H9 (cell line): Measurements from ENCODE around the gene CPD. TPM values are rescaled to one million over a fixed set of nuclear protein-coding genes. Genes with fewer than 3 reads are reported as not detected.

ENCODE experiments used
- DNase-seq: peaks from one replicate; pipeline ENCODE4 v3.0.0-alpha.2; 2017
- H2AFZ ChIP-seq: one replicate; pipeline ENCODE4 v1.6.1; 2013; ENCODE audit warnings: mild to moderate bottlenecking, low read length, control low read depth, moderate library complexity
- H2AK5ac ChIP-seq: 2 replicates; pipeline ENCODE4 v1.6.1; 2013; ENCODE audit warnings: low read length, control low read depth, mixed read lengths; ENCODE audit not compliant: insufficient read length
- H2BK120ac ChIP-seq: one replicate; pipeline ENCODE4 v1.6.1; 2013; ENCODE audit warnings: low read depth, mild to moderate bottlenecking, low read length, control low read depth, inconsistent platforms; ENCODE audit not compliant: poor library complexity, severe bottlenecking
- H2BK12ac ChIP-seq: 2 replicates; pipeline ENCODE4 v1.6.1; 2013; ENCODE audit warnings: low read length, control low read depth, mixed read lengths, low read depth; ENCODE audit not compliant: insufficient read length
- H2BK15ac ChIP-seq: 2 replicates; pipeline ENCODE4 v1.6.1; 2013; ENCODE audit warnings: low read depth, low read length, control low read depth
- H2BK20ac ChIP-seq: one replicate; pipeline ENCODE4 v1.6.1; 2013; ENCODE audit warnings: low read depth, mild to moderate bottlenecking, low read length, control low read depth, inconsistent platforms; ENCODE audit not compliant: poor library complexity, severe bottlenecking
- H2BK5ac ChIP-seq: 2 replicates; pipeline ENCODE4 v1.6.1; 2013; ENCODE audit warnings: low read length, control low read depth, mixed read lengths; ENCODE audit not compliant: insufficient read length
- H3K14ac ChIP-seq: 2 replicates; pipeline ENCODE4 v1.6.1; 2013; ENCODE audit warnings: low read length, control low read depth; ENCODE audit not compliant: insufficient read depth
- H3K18ac ChIP-seq: 2 replicates; pipeline ENCODE4 v1.6.1; 2013; ENCODE audit warnings: low read depth, mild to moderate bottlenecking, mixed read lengths, low read length, control low read depth; ENCODE audit not compliant: insufficient read length
- H3K23ac ChIP-seq: 2 replicates; pipeline ENCODE4 v1.6.1; 2013; ENCODE audit warnings: low read length, control low read depth, mixed read lengths, low read depth; ENCODE audit not compliant: insufficient read length
- H3K23me2 ChIP-seq: 2 replicates; pipeline ENCODE4 v1.6.1; 2013; ENCODE audit warnings: low read depth, mild to moderate bottlenecking, mixed read lengths, low read length, control low read depth; ENCODE audit not compliant: insufficient read length, poor library complexity, severe bottlenecking
- H3K27ac ChIP-seq: 2 replicates; pipeline ENCODE4 v1.5.1; 2013; ENCODE audit warnings: low read length, control low read depth, mixed read lengths, low read depth; ENCODE audit not compliant: insufficient read length
- H3K27me3 ChIP-seq: 2 replicates; pipeline ENCODE4 v1.6.1; 2013; ENCODE audit warnings: low read length, control low read depth, inconsistent platforms; ENCODE audit not compliant: insufficient read depth
- H3K4ac ChIP-seq: 2 replicates; pipeline ENCODE4 v1.6.1; 2013; ENCODE audit warnings: low read depth, mild to moderate bottlenecking, control low read depth, inconsistent platforms, low read length, moderate library complexity
- H3K4me1 ChIP-seq: 2 replicates; pipeline ENCODE4 v1.6.1; 2013; ENCODE audit warnings: low read length, control low read depth, inconsistent platforms; ENCODE audit not compliant: insufficient read depth
- H3K4me2 ChIP-seq: 2 replicates; pipeline ENCODE4 v1.6.1; 2013; ENCODE audit warnings: low read length, control low read depth, mixed read lengths; ENCODE audit not compliant: insufficient read length, insufficient read depth
- H3K56ac ChIP-seq: 2 replicates; pipeline ENCODE4 v1.6.1; 2013; ENCODE audit warnings: low read depth, mild to moderate bottlenecking, mixed read lengths, low read length, control low read depth; ENCODE audit not compliant: insufficient read length
- H3K79me1 ChIP-seq: 2 replicates; pipeline ENCODE4 v1.6.1; 2013; ENCODE audit warnings: low read depth, mild to moderate bottlenecking, moderate library complexity, low read length, control low read depth, inconsistent platforms; ENCODE audit not compliant: insufficient read depth, poor library complexity, severe bottlenecking
- H3K79me2 ChIP-seq: 2 replicates; pipeline ENCODE4 v1.6.1; 2013; ENCODE audit warnings: low read length, control low read depth, inconsistent platforms; ENCODE audit not compliant: insufficient read depth
- H3K9ac ChIP-seq: 2 replicates; pipeline ENCODE4 v1.6.1; 2013; ENCODE audit warnings: low read length, control low read depth, mixed read lengths; ENCODE audit not compliant: insufficient read length; ENCODE audit errors: extremely low read depth
- H3K9me3 ChIP-seq: one replicate; pipeline ENCODE4 v1.6.1; 2013; ENCODE audit warnings: low read depth, low read length, inconsistent platforms; ENCODE audit not compliant: control insufficient read depth
- H3T11ph ChIP-seq: one replicate; pipeline ENCODE4 v1.6.1; 2013; ENCODE audit warnings: mild to moderate bottlenecking, low read length, control low read depth, inconsistent platforms
- H4K20me1 ChIP-seq: one replicate; pipeline ENCODE4 v1.6.1; 2013; ENCODE audit not compliant: control insufficient read depth, insufficient read length, insufficient read depth
- H4K5ac ChIP-seq: 2 replicates; pipeline ENCODE4 v1.6.1; 2013; ENCODE audit warnings: low read depth, mild to moderate bottlenecking, mixed read lengths, low read length, control low read depth; ENCODE audit not compliant: insufficient read length
- H4K8ac ChIP-seq: replicated peaks from 2 replicates; pipeline ENCODE4 v1.6.1; 2013; ENCODE audit warnings: low read length, control low read depth, mixed read lengths, low read depth; ENCODE audit not compliant: insufficient read length
- H4K91ac ChIP-seq: 2 replicates; pipeline ENCODE4 v1.6.1; 2013; ENCODE audit warnings: low read depth, mild to moderate bottlenecking, moderate library complexity, mixed read lengths, low read length, control low read depth; ENCODE audit not compliant: insufficient read length
- H3K27ac Mint-ChIP-seq, 3 experiments: 2 replicates in 2 of 3; 3 replicates in 1 of 3; pipeline ENCODE4 v1.8.0; 2020 to 2021; ENCODE audit warnings: mixed read lengths in 3 of 3, mild to moderate bottlenecking in 1 of 3, moderate library complexity in 1 of 3
- H3K27me3 Mint-ChIP-seq: 2 replicates; pipeline ENCODE4 v1.8.0; 2021; ENCODE audit warnings: low read depth, mild to moderate bottlenecking, moderate library complexity, mixed read lengths
- H3K36me3 Mint-ChIP-seq, 3 experiments: 2 replicates in 2 of 3; 3 replicates in 1 of 3; pipeline ENCODE4 v1.8.0; 2020 to 2021; ENCODE audit warnings: low read depth in 3 of 3, mixed read lengths in 3 of 3; ENCODE audit not compliant: insufficient read depth in 1 of 3
- H3K4me1 Mint-ChIP-seq, 2 experiments: 2 replicates each; pipeline ENCODE4 v1.8.0; 2020; ENCODE audit warnings: mixed read lengths in 2 of 2
- H3K4me3 Mint-ChIP-seq, 2 experiments: 2 replicates in 1 of 2; 3 replicates in 1 of 2; pipeline ENCODE4 v1.8.0; 2020 to 2021; ENCODE audit warnings: mild to moderate bottlenecking in 2 of 2, mixed read lengths in 2 of 2, moderate library complexity in 1 of 2
- H3K9me3 Mint-ChIP-seq, 2 experiments: 2 replicates in 1 of 2; 3 replicates in 1 of 2; pipeline ENCODE4 v1.8.0; 2020; ENCODE audit warnings: mild to moderate bottlenecking in 2 of 2, mixed read lengths in 2 of 2, moderate library complexity in 1 of 2
- CTCF ChIP-seq: fragments of 200-600 bp; sonication (generic); conservative IDR thresholded peaks from 3 replicates; pipeline ENCODE4 v1.8.0; 2021; ENCODE audit warnings: antibody characterized with exemption, mild to moderate bottlenecking
- WGBS: extraction: QIAGEN DNeasy Blood & Tissue Kit; methylation state at CpG from one replicate; pipeline ENCODE4 v1.1.7; 2013; ENCODE audit warnings: missing lambda C conversion rate, low lambda C conversion rate, mixed read lengths; ENCODE audit not compliant: insufficient read length; ENCODE audit errors: extremely low coverage; 5-methylcytosine and 5-hydroxymethylcytosine counted together
- total RNA-seq: library from RNA; stranded (reverse); gene quantifications from 2 replicates; pipeline ENCODE4 v1.2.1, GENCODE V29; 2021

The CPD gene
- total RNA-seq, 1 experiment from 2014 or later, result 47.0 TPM

GRCh38 chr17:30361766-30362279 is 16.9 kb upstream of the CPD start:
- Histone ChIP-seq H3K4me1 (no peaks in the 10 kb centered on the region), H3K27ac (no peak overlapping the region), H3K23ac (no peak overlapping the region), H3K56ac (no peak overlapping the region), H2AK5ac (no peak overlapping the region), H3K9me3 (no peaks in the 10 kb centered on the region), H4K91ac (no peak overlapping the region), H3K4me2 (no peak overlapping the region), H4K5ac (no peak overlapping the region), H2BK15ac (no peak overlapping the region), H3K14ac (no peak overlapping the region), H2BK5ac (no peak overlapping the region), H3K18ac (no peak overlapping the region), H2BK20ac (no peak overlapping the region), H3K23me2 (no peaks in the 10 kb centered on the region), H4K20me1 (no peaks in the 10 kb centered on the region), H3K79me2 (no peaks in the 10 kb centered on the region), H3K27me3 (no peaks in the 10 kb centered on the region), H2AFZ (no peak overlapping the region), H2BK120ac (no peak overlapping the region), H3K9ac (no peak overlapping the region), H3T11ph (no peak overlapping the region), H3K79me1 (no peaks in the 10 kb centered on the region), H2BK12ac (no peak overlapping the region), H4K8ac (no peak overlapping the region), H3K4ac (no peak overlapping the region)
- Mint-ChIP-seq H3K27me3 (no peaks in the 10 kb centered on the region; the same call in 1 of the 2 replicates), H3K4me1 (no peaks in the 10 kb centered on the region), H3K27ac (no peak overlapping the region), H3K9me3 (peaks cover 4 to 11% of the 10 kb centered on the region in 2 experiments; a peak in 4 of 5 replicates), H3K36me3 (peaks cover 0 to 6% (median 2%) of the 10 kb centered on the region in 3 experiments; a peak in 3 of 7 replicates), H3K4me3 (no peak overlapping the region)
- WGBS, result no CpG with 5 or more reads among the region's 4 CpGs
- no peak for TF ChIP-seq CTCF
- no peak for DNase-seq
